Activated CD4-positive, alpha-beta T cell treated with anti-CD3 and anti-CD28 coated beads, Interleukin-2, Interleukin-6, amounts not matched to agents 100 ng/mL and 50 ng/mL, durations not matched to agents 16 hours and 8 hours (primary cell): ENCODE results near the gene HIF1AN.
A peak's percentile ranks its signal among the peaks of the same experiment; 100 is the strongest.

Source experiments
- DNase-seq: peaks from one replicate; pipeline ENCODE4 v3.0.0-alpha.2; 2020

HIF1AN gene

GRCh38 chr10:100535715-100536353 is at the start of gene HIF1AN:
Gene HIF1AN (plus strand): TSS chr10:100535943. CDS start chr10:100535959, 16 bp downstream.
- peak; percentile 94 for DNase-seq

- no peak for DNase-seq
These were observed 48.2 kb upstream of the HIF1AN start for GRCh38 chr10:100487529-100487928.

GRCh38 chr10:100489396-100489795 is 46.3 kb upstream of the HIF1AN start:
- no peak for DNase-seq

GRCh38 chr10:100490531-100490930 is 45.2 kb upstream of the HIF1AN start:
- DNase-seq, result no peak

GRCh38 chr10:100496567-100496966 is 39.2 kb upstream of the HIF1AN start:
- no peak for DNase-seq

GRCh38 chr10:100498059-100498458 is 37.7 kb upstream of the HIF1AN start:
- no peak for DNase-seq

- DNase-seq, result no peak
These were observed 34.3 kb upstream of the HIF1AN start for GRCh38 chr10:100501423-100501822.

GRCh38 chr10:100502926-100503494 is 32.7 kb upstream of the HIF1AN start:
- no peak for DNase-seq

- DNase-seq, result no peak
These were observed 31.6 kb upstream of the HIF1AN start for GRCh38 chr10:100504096-100504495.

GRCh38 chr10:100505164-100505563 is 30.6 kb upstream of the HIF1AN start:
- no peak for DNase-seq

GRCh38 chr10:100506596-100507356 is 29.0 kb upstream of the HIF1AN start:
- DNase-seq, result peak; percentile 70

- DNase-seq, result no peak
These were observed 28.4 kb upstream of the HIF1AN start for GRCh38 chr10:100507357-100507732.

- DNase-seq, result peak; percentile 46
These were observed 27.5 kb upstream of the HIF1AN start for GRCh38 chr10:100508266-100508665.

- peak; percentile 86 for DNase-seq
These were observed 27.0 kb upstream of the HIF1AN start for GRCh38 chr10:100508691-100509150.

GRCh38 chr10:100509241-100509840 is 26.4 kb upstream of the HIF1AN start:
- DNase-seq, result peak; percentile 86

- DNase-seq, result peak; percentile 92
These were observed 25.0 kb upstream of the HIF1AN start for GRCh38 chr10:100510533-100511308.

GRCh38 chr10:100515612-100516011 is 20.1 kb upstream of the HIF1AN start:
- no peak for DNase-seq

GRCh38 chr10:100516847-100517246 is 18.9 kb upstream of the HIF1AN start:
- DNase-seq, result no peak

GRCh38 chr10:100518761-100519241 is 16.9 kb upstream of the HIF1AN start:
- DNase-seq, result peak; percentile 70

GRCh38 chr10:100519311-100520051 is 16.3 kb upstream of the HIF1AN start, which contains the start of gene SEC31B:
Gene SEC31B (minus strand): TSS chr10:100519861. CDS start chr10:100516952, 2,909 bp downstream.
- DNase-seq, result no peak

GRCh38 chr10:100520811-100521210 is 14.9 kb upstream of the HIF1AN start:
- DNase-seq, result no peak
